Parathyroid adenoma (tissue), 2 donors: Measurements from ENCODE around the gene PTPRD.
A peak's percentile ranks its signal among the peaks of the same experiment; 100 is the strongest.

Experiments used
- H2AFZ ChIP-seq: fragments of 300-600 bp; sonication (generic); one replicate; pipeline ENCODE4 v1.7.0; 2017; ENCODE audit warnings: antibody characterized with exemption, mild to moderate bottlenecking
- H3K27ac ChIP-seq: fragments of 300-600 bp; sonication (generic); one replicate; pipeline ENCODE4 v1.7.0; 2017
- H3K27me3 ChIP-seq: fragments of 300-600 bp; sonication (generic); one replicate; pipeline ENCODE4 v1.7.0; 2017; ENCODE audit warnings: low read length; ENCODE audit not compliant: control insufficient read depth, insufficient read depth
- H3K36me3 ChIP-seq: fragments of 300-600 bp; sonication (generic); one replicate; pipeline ENCODE4 v1.7.0; 2017; ENCODE audit warnings: low read length; ENCODE audit not compliant: control insufficient read depth, insufficient read depth
- H3K4me1 ChIP-seq: fragments of 300-600 bp; sonication (generic); one replicate; pipeline ENCODE4 v1.7.0; 2017; ENCODE audit warnings: control low read depth
- H3K4me2 ChIP-seq: fragments of 300-600 bp; sonication (generic); one replicate; pipeline ENCODE4 v1.7.0; 2017; ENCODE audit warnings: low read length
- H3K4me3 ChIP-seq: fragments of 300-600 bp; sonication (generic); one replicate; pipeline ENCODE4 v1.7.0; 2017; ENCODE audit warnings: low read depth, low read length
- H3K79me2 ChIP-seq: fragments of 300-600 bp; sonication (generic); one replicate; pipeline ENCODE4 v1.7.0; 2017; ENCODE audit warnings: control low read depth
- H3K9ac ChIP-seq: fragments of 300-600 bp; sonication (generic); one replicate; pipeline ENCODE4 v1.7.0; 2017; ENCODE audit warnings: mild to moderate bottlenecking
- H3K9me3 ChIP-seq: fragments of 300-600 bp; sonication (generic); one replicate; pipeline ENCODE4 v1.7.0; 2017; ENCODE audit warnings: low read length; ENCODE audit not compliant: control insufficient read depth
- CTCF ChIP-seq: fragments of 300-600 bp; sonication (generic); IDR thresholded peaks from one replicate; pipeline ENCODE4 v1.7.0; 2017; ENCODE audit warnings: antibody characterized with exemption, mild to moderate bottlenecking
- donor health status: primary hyperparathyroidism.

The PTPRD gene

GRCh38 chr9:8812888-8813287, 1799.9 kb downstream of the PTPRD start:
- Histone ChIP-seq H2AFZ (no peak overlapping the region), H3K4me2 (no peak overlapping the region), H3K9ac (no peak overlapping the region), H3K36me3 (no peaks in the 10 kb centered on the region), H3K27me3 (no peaks in the 10 kb centered on the region), H3K27ac (no peak overlapping the region), H3K9me3 (no peaks in the 10 kb centered on the region), H3K4me1 (no peaks in the 10 kb centered on the region), H3K79me2 (no peaks in the 10 kb centered on the region), H3K4me3 (no peak overlapping the region)
- TF ChIP-seq CTCF, result no peak

GRCh38 chr9:8809741-8810140, 1803.1 kb downstream of the PTPRD start:
- Histone ChIP-seq H3K4me2 (peak overlapping the region; percentile 43), H3K27me3 (no peaks in the 10 kb centered on the region), H3K4me3 (no peak overlapping the region), H3K36me3 (no peaks in the 10 kb centered on the region), H3K79me2 (no peaks in the 10 kb centered on the region), H3K4me1 (no peaks in the 10 kb centered on the region), H3K27ac (no peak overlapping the region), H3K9me3 (no peaks in the 10 kb centered on the region), H3K9ac (no peak overlapping the region), H2AFZ (no peak overlapping the region)
- TF ChIP-seq CTCF, result no peak

- Histone ChIP-seq H3K27me3 (no peaks in the 10 kb centered on the region), H3K4me3 (no peak overlapping the region), H2AFZ (no peak overlapping the region), H3K4me2 (no peak overlapping the region), H3K36me3 (no peaks in the 10 kb centered on the region), H3K9me3 (no peaks in the 10 kb centered on the region), H3K27ac (no peak overlapping the region), H3K4me1 (no peaks in the 10 kb centered on the region), H3K9ac (no peak overlapping the region), H3K79me2 (no peaks in the 10 kb centered on the region)
- no peak for TF ChIP-seq CTCF
Measured at GRCh38 chr9:8806150-8806549, 1806.7 kb downstream of the PTPRD start.

- H3K27ac ChIP-seq, result no peak overlapping the region
- no peaks in the 10 kb centered on the region for H3K27me3 ChIP-seq
- H2AFZ ChIP-seq, result no peak overlapping the region
- no peaks in the 10 kb centered on the region for H3K36me3 ChIP-seq
- no peak for TF ChIP-seq CTCF
- no peak overlapping the region for H3K4me3 ChIP-seq
- no peaks in the 10 kb centered on the region for H3K9me3 ChIP-seq
- no peak overlapping the region for H3K4me2 ChIP-seq
- no peaks in the 10 kb centered on the region for H3K4me1 ChIP-seq
- H3K9ac ChIP-seq, result no peak overlapping the region
- H3K79me2 ChIP-seq, result no peaks in the 10 kb centered on the region
Measured at GRCh38 chr9:8804613-8805012, 1808.2 kb downstream of the PTPRD start.

GRCh38 chr9:8802242-8802641, 1810.6 kb downstream of the PTPRD start:
- no peak overlapping the region for H3K27ac ChIP-seq
- H3K4me2 ChIP-seq, result no peak overlapping the region
- H3K9ac ChIP-seq, result no peak overlapping the region
- no peak overlapping the region for H3K4me3 ChIP-seq
- no peaks in the 10 kb centered on the region for H3K27me3 ChIP-seq
- H3K4me1 ChIP-seq, result no peaks in the 10 kb centered on the region
- no peak overlapping the region for H2AFZ ChIP-seq
- H3K36me3 ChIP-seq, result no peaks in the 10 kb centered on the region
- no peaks in the 10 kb centered on the region for H3K79me2 ChIP-seq
- no peaks in the 10 kb centered on the region for H3K9me3 ChIP-seq
- TF ChIP-seq CTCF, result no peak
